Measurements from ENCODE around the gene ECE2.
"Not testable (repeated sequence)": the region's sequence is repeated elsewhere in the genome, so short reads cannot be mapped to it uniquely, and the experiment has no call there.

Gene ECE2

DNA sequence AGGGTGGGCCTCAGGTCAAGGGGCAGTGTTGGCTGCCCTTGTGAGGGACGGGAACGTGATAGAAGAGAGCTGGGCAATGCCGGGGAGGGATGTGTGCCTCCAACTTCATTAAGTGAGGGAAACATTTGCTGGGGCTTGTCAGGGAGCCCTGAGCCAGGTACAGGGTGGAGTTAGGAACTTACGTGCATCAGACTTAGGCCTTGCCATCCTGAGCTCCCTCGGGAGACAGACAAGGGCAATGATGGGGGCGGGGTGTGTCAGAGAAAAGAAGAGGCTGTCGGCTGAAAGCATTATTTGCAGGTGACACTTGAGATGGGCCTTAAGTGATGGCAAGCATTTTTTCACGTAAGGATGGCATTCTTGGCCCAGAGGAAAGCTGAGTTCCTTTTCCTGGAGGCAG is 63.2 kb downstream of the ECE2 start:
- DNase-seq = no peak

- DNase-seq = not testable (repeated sequence)
Measured at GRCh38 chr3:184339451-184340135, 63.8 kb downstream of the ECE2 start.

DNA sequence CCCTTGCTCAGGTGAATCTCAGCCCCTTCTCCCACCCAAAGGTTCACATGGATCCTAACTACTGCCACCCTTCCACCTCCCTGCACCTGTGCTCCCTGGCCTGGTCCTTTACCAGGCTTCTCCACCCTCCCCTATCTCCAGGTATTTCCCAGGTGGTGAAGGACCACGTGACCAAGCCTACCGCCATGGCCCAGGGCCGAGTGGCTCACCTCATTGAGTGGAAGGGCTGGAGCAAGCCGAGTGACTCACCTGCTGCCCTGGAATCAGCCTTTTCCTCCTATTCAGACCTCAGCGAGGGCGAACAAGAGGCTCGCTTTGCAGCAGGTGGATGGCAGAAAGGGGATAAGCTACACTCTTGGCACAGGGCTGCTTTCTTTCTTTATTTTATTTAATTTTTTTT is 66.1 kb downstream of the ECE2 start:
- no peak for DNase-seq
